NCI-H748 treated with DMSO at 0.1 percent for 48 hours (cell line): ENCODE data around the gene NPRL2.
"Not testable (repeated sequence)": the region's sequence is repeated elsewhere in the genome, so short reads cannot be mapped to it uniquely, and the experiment has no call there.

ENCODE experiments used
- DNase-seq: peaks from one replicate; lab custom pipeline; 2025; lab: John Stamatoyannopoulos, UW

The NPRL2 gene

DNA sequence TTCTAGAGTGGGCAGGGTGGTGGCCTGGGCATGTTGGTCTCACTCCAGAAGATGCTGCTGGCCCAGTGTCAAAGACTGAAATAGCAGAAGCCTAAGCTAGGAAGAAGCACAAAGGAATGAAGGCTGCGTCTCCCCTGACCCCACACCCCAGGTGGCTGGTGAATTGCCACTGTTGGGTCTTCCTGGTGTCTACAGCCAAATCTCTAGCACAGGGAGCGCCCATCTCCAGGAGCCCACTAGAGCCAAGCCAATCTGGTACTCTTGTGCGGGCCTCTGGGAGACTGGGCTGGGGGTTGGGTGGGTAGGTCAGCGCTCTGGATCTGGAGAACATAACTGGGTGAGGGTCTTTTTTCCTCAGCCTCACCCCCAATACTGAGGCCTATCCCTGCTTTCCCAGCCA lies 23.4 kb downstream of the NPRL2 start:
- no peak for DNase-seq

DNA sequence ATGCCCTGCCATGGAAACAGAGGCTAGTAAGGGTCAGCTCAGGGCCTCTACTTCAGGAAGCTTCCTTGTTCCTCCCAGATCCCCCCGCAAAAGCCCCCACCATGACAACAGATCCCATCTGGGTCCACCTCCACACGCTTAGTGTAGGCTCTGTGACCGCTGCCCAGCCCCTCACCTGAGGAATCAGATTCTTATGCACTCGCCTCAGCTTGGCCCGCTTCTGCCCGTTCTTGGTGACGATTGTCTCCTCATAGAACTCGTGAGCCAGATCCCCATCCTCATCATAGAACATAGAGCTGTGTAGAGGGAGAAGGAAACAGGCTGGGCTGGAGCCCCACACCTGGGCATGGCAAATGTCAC lies 24.4 kb downstream of the NPRL2 start:
- no peak for DNase-seq

DNA sequence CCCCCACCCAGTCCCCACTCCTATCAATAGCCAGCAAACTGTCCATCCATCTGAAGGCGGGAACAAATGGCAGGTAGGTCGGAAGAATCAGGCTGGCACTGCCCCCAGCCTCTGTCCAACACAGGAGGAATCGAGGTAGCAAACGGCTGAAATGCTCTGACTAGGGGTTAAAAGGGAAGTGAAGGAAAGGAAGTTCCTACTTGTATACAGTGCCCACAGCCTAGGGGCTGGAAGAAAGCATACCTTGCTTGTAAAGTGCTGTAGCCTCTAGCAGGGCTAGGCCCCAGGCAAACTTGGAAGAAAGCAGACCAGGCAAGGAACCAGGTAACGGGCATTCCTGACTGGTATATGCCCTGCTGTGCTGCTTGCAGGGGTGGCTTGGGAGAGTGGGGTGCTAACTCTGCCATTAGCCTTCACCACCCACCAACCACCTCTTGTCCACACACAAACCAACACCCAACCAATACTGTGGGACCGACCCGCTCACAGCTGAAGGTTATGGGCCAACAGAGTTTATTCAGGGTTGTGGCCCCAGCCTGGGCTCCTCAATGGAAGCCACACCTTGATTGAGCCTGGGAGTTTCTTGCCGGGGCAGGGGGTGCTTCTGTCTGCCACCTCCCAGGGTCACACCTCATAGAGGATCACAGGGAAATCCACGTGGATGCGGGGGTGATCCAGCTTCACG lies 24.9 kb downstream of the NPRL2 start:
- no peak for DNase-seq

DNA sequence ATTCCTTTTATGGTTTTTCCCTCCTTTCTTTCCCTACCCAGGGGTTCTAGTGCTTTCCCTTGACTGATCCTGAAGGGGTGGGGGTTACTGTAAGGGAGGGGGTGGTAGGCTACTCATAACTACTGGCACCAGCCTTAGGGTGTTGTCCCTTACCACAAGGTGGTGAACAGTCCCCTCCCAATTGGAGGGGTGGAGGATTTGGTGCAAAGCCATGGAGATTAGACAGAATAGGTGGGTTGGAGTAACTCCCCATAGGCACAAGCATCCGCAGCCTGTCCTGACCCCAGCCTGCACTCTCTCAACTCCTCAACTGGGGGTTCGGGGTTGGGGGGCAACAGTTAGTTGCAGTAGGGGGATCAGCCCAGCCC lies 25.5 kb downstream of the NPRL2 start:
- no peak for DNase-seq

DNA sequence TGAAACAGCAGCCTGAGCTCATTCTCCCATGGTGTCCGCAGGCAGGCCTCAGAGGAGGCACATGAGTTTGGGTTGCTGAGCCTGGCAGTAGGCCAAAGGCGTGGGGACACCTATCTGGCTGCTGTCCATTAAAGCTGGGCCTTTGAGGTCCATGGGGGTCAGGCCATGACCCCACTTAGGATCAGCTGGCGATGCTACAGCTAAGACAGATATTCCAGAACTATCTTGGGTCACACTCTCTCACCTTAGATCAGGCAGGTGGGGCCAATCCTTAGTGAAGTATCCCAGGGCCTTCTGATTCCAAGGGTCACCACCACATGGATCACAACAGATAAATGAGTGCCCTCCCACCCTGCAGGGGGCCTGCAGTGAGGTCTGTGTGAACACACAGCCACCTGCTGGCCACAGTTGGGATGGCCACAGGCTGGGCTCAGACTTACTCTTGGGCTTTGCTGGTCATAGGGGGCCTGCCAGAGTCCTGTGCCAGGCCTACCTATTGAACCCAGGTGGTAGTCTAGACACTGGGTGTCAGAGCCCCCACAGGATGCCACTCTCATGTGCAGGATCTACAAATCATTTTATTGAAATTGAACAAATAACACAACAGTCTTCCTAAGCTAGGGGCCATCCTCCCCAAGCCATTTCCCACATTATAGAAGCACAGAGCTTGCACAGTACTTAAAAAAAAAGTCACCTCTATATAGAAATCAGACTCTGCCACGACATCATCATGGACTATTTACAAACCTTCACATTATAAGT lies 26.0 kb downstream of the NPRL2 start:
- DNase-seq: peak; percentile 11

DNA sequence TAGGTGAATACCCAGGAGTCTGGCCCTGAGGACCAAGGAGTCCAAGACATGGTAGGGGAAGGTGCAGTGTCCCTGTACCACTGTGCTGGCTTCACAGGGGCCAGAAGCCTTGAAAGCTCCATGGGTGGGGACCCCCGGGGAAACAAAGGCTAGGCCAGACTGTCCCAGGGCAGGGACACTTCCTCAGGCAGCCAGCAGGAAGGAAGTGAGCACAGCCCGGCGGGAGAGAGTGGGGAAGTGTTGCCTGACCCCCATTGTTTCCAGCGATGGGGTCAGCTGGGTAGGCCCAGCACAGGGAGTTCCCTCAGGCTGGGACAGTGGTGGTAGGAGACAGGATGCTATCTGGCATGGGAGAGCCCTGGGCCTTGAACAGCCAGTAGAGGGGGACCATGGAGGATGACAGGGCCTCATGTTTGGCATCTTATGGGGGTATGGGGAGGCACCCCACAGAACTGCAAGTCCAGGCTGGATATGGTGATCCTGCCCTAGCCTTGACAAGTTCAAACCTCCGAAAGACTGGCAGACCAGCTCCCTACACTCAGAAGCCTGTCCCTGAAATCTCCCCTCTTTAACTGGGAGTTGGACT lies 26.9 kb downstream of the NPRL2 start:
- no peak for DNase-seq

DNA sequence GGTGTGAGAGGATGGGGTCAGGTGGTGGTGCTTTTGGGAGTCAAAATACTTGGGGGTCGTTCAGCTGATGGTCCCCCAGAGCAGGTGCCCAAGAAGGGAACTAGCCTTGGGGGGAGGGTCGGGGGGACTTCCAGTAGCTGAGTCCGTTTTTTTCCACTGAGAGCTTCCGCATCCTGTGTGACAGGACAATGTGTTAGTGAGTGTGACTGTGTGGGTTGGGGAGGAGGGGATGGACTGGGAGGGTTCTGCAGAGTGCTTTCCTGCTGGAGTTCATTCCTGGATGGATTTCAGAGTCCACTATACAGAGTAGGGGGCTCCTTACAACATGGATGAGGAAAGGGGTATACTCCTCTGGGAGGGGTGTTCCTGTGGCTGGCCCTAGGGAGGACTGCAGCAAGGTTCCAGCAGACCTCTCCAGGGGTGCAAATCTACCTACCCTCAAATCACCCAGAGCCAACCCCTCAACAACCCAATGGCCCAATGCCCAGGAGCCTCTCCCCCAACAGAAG lies 27.4 kb downstream of the NPRL2 start:
- no peak for DNase-seq

DNA sequence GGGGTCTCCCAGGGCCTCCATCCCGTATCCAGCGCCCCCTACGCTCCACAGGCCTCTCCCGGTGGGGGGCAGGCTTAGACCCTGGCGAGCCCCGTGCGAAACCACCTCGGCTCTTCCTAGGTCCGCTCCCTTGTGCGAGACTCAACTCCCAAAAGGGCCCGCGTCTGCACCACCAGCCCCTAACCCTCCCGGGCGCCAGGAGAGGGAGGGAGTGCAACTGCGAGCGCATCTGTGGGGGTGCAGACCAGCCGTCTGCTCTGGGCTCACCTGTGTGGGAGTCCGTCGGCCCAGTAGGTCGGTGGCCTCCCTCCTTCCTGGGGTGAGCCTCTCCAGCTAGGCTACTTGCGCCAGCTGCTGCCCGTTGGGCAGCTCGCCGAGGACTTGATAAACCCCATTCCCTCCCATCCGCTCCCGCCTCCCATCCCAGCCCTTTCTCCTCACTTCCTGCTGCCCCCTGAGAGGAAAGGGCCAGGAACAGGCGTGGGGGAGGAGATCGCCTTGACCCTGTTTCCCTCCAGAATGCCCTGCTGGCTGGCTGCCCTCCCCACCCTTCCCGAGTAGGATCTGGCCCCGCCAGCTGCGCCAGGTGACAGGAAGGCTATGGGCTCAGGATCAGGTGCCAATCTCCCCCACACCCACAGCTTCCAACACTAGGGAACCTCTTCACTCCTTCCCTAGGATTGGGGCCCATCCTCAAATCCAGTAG lies 28.0 kb downstream of the NPRL2 start, which contains the start of gene HYAL2:
TSS of gene HYAL2 (minus strand) at position 360 of the 706 bp plus-strand sequence. CDS start 2,256 bp downstream, outside the sequence.
- no peak for DNase-seq

DNA sequence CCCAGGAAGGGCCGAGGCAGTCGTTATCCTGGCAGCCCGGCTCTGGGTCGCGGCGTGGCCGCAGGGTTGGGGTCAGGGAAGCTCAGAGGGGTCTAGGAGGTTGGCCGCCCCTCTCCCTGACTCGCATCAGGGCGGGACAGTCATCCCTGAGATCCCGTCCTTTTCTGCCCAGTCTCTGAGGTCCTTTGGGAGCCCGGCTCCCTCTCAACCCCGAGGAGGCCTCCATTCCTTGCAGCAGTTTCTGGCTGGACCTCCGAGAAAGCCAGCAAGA lies 28.5 kb downstream of the NPRL2 start:
- no peak for DNase-seq

DNA sequence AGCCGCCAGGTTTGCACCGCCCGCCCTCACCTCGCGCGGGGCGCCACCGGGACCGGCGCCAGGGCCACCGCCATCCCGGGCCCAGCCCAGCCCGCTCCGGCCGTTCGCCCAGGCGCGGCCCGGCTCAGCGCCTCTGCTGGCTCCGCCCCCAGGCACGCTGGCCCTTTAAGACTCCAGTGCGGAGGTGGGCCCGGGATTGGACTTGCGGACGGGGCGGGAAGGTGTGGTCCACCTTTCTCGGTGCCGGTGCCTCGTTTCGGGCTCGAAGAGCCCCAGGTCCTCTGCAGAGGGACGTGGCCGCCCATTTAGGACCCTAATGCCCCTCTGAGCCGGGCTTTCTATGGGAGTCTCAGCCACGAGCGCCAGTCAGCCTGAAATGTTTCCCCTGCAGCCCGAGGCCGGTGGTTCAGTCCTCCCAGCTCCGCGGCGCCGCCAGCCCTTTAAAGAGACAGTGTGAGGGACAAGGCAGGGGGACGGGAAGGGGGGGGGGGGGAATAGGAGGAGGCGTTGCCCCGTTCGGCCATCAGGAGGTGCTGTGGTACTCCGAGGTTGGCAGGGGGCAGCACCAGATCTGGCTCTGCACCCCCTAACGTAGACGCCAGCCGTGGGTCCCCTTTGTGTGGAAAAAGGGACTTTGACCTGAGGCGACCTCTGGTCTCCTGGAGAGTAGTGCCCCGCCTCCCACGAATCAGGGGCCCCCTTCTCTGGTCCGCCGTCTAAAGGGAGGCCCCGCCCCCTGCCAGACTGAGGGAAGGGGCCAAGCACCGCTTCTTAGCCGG lies 29.1 kb downstream of the NPRL2 start:
- peak; percentile 73 for DNase-seq

DNA sequence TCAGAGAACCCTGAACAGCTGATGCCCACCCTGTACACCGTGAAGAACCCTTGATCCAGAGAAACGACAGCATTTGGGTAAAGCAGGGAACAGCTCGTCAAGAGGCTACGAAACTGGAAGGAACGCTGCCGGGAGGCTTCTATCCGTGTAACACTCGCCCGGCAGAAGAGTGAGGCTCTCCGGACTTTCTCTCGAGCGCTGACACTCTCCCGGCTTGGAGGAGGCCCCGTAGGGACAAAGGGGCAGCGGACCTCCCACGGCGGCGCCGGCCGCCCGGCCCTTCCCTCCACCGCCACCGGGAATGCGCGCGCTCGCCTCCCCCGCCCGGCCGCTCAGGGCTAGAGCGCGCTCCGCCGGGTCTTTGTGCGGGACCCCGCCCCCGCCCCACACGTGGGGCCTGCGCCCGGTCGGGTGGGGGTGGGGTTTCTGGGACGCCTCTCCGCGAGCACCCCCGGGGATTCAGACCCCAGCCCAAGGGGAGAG lies 29.7 kb downstream of the NPRL2 start:
- peak; percentile 20 for DNase-seq

DNA sequence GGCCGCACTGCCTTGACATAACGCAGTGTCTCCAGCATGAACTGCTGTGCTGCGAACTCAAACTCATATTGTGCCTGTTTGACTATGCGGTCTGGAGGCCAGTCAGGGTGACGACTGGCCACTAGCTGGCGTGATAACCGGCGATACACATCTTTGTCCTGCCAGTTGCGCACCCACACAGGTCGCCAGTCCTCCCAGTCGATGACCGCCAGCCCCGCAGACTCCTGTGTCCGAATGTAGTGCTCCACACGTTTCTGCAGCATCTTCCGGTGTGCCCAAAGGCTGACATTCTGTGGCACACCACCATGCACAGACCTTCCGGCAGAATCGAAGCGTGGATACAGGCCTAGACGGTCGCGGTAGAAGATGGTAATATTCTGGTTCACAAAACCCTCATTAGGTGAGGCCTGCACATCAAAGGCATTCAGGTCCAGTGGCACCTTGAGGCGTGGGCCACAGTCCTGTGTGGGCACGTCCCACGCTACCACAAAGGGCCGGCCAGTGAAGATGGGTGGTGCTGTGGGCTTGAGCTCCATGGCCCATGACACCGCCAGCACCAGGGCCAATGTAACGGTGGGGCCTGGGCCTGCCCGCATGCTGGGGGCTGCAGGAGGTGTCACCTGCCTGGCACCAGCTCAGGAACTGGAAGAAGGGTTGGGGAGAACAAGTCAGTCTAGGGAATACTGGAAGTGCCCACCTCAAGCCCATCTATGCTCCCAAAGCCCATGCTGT lies 30.5 kb downstream of the NPRL2 start:
- DNase-seq: no peak

DNA sequence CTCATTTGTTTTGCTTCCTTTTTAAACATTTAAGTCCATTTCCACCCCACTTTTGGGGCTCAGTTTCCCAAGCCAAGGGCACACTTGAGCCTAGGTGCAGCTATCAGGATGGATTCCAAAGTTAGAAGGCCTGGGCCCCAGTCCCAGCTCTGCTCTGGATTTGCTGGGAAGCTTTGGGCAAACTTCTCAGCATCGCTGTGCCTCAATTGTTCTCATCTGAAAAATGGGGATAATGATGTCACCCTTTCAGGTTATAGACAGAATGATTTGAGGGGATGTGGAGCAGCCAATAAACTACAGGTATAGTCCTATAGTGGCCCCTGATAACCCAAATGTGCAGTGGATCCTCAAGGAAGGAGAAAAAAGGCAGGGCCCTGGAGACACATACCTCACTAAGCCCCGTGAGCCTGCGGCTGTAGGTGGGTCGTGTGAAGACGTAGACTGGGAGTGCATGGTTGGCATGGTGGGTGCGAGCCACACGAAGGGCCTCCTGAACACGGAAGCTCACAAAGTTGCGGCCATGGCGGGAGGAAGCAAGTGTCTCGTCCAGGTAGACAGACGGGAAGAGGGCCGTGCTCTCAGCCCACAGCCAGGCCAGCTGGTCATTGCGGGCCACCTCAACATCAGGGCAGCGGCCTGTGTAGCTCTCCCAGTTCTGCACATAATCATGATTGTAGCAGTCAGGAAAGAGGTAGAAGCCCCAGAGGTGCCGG lies 31.2 kb downstream of the NPRL2 start:
- no peak for DNase-seq

DNA sequence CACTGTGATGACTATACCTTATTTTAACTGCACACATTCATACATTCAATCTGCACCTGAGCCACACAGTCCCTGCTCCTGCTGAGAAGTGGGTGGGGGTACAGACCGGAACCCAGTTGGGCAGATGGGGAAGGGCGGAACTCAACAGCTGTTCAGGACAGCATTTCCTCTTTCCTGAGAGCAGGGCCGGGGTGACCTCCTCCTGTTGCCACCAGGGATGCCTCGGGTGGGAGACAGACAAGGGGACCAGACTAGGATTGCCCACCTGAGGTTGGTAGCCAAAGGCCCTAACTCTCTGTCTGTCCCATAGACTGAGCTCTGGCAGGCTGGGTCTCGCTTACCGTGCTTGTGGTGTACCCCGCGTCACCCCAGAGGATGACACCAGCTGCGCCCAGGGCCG lies 32.0 kb downstream of the NPRL2 start:
- DNase-seq: no peak

DNA sequence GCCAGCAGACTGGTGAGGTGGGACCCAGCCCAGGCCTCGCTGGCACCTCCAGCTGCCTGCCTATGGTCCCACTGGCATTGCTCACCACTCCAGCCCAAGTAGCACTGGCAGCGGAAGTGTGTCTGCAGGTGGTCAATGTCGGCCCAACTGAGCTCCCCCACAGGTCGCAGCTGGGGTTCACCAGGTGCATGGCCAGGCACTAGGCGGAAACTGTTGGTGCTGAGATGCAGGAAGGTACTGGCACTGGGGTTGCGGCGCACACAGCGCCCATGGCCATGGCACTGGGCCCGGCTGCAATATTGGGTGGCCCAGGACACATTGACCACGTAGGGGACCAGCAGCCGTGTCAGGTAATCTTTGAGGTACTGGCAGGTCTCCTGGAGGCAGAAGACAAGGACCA lies 32.4 kb downstream of the NPRL2 start:
- no peak for DNase-seq

DNA sequence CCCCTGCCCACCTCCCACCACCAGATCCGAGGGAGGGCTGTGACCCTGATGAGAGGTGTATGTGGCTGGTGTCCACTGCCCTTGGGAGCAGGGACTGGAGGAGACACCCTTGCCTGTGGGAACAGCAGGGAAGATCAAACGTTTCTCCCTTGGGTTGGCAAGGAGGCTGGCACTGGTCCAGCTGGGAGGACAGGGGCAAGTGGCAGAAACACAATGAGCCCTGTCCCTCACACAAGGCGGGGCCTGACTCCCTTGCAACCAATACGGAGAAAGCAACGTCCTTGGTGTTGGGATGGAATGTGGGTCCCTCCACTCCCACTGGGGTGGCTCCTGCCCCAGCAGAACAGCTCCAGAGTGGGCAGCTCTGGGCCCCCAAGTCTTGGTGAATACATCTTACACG lies 33.3 kb downstream of the NPRL2 start:
- DNase-seq: no peak

DNA sequence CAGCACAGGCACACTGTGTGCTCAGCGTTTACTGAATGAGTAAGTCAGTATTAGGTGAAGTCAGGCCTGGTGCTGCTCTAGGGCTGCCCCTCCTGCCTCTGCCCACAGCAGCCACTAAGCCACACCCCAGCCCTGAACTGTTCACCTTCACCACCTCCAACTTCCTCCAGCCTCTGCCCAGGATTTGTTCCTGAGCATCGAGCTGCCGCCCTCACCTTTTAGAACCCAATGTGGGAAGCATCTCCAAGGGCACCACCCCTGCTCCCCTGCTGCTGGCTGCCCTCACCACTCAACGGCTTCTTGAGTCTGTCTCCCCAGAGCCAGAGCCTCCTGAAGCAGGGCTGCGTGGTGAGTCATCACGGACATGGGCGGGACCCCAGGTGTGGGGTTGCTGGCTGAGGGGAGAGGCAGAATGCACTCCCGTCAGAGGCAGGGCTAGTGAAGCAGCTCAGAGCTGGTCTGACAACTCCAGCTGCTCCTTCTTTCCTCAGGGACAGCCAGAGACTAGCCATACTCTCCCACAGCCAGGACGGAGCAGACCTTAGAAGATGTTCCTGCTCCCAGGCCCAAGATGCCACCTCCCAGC lies 33.8 kb downstream of the NPRL2 start:
- DNase-seq: no peak

DNA sequence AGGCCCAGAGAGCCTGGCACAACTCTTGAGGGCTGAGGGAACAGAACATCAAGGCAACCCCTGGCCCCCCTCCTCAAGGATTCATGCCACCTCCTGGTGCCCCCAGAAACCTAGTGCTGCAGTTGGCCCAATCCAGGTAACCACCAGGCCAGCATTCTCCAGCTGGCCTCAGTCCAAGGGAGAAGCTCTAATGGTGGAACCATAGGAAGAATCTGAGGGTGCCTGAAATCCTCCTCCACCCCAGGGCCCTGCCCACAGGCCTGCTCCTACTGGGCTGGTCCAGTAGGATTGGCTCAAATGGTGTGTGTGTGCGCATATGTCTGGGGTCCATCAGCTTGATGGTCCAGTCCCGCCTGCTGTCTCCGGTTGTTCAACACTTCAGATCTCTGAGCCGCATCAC lies 35.8 kb downstream of the NPRL2 start:
- no peak for DNase-seq

DNA sequence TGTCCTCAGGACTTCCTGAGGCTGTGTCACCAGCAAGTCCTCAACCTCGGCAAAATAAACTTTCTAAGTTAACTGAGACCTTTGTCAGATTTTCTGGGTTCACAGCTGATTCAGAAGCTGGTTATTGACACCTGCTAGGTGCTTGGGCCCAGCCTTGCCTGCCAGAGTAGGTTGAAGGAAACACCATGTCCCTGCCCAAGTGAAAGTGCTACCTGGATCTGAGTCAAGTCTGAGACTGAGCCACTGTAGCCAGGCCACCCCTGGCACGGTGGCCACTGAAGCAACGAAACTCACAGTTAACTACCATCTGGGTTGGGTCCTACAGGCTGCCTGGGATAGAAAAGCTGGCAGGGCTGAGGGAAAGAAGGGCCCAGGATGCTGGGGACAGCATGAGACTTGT lies 36.2 kb downstream of the NPRL2 start:
- no peak for DNase-seq

DNA sequence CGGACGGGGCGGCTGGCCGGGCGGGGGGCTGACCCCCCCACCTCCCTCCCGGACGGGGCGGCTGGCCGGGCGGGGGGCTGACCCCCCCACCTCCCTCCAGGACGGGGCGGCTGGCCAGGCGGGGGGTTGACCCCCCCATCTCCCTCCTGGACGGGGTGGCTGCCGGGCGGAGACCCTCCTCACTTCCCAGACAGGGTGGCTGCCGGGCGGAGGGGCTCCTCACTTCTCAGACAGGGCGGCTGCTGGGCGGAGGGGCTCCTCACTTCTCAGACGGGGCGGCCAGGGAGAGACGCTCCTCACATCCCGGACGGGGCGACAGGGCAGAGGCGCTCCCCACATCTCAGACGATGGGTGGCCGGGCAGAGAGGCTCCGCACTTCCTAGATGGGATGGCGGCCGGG lies 38.5 kb downstream of the NPRL2 start:
- not testable (repeated sequence) for DNase-seq
